NB4 (cell line): ENCODE data around the gene DLG2.

Experiments used
- DNase-seq: peaks from one replicate; pipeline ENCODE4 v3.0.0; 2010; ENCODE audit warnings: low read depth
- H3K4me3 ChIP-seq: one replicate; pipeline ENCODE4 v1.5.1; 2011; ENCODE audit warnings: mild to moderate bottlenecking, low read depth, low read length, moderate library complexity
- CTCF ChIP-seq: IDR thresholded peaks from one replicate; pipeline ENCODE4 v1.5.1; 2012; ENCODE audit warnings: low read depth, low read length
- MAX ChIP-seq: IDR thresholded peaks from 2 replicates; pipeline ENCODE4 v1.6.1; 2011; ENCODE audit warnings: low read depth, low read length
- MYC ChIP-seq: IDR thresholded peaks from 2 replicates; pipeline ENCODE4 v1.6.1; 2011; ENCODE audit warnings: low read depth, low read length
- POLR2A ChIP-seq: IDR thresholded peaks from 2 replicates; pipeline ENCODE4 v1.6.1; 2011; ENCODE audit warnings: mild to moderate bottlenecking; ENCODE audit not compliant: insufficient read length; ENCODE audit errors: extremely low read depth

DLG2 gene

GRCh38 chr11:85665733-85666132 lies 38.6 kb upstream of the DLG2 start:
- peak; percentile 39 for DNase-seq
- H3K4me3 ChIP-seq: no peak overlapping the region
- TF ChIP-seq MYC (no peak), MAX (no peak), CTCF (no peak), POLR2A (no peak)

GRCh38 chr11:85664615-85665481 lies 37.7 kb upstream of the DLG2 start, which contains the start of gene CREBZF:
TSS of gene CREBZF (minus strand) at chr11:85665129. CDS start at chr11:85664875, 254 bp downstream.
- H3K4me3 ChIP-seq: peak within 1 kb of the TSS; percentile 80
- peak; percentile 98 for DNase-seq
- no peak for TF ChIP-seq CTCF
- TF ChIP-seq MYC: peak; percentile 76
- TF ChIP-seq MAX: peak; percentile 51
- TF ChIP-seq POLR2A: peak; percentile 97

- H3K4me3 ChIP-seq: peak overlapping the region; percentile 80
- TF ChIP-seq MAX (peak; percentile 58), MYC (peak; percentile 29; the same call in 1 of the 2 replicates), CTCF (peak; percentile 40), POLR2A (peak; percentile 36)
- DNase-seq: peak; percentile 92
These were observed 36.8 kb upstream of the DLG2 start for GRCh38 chr11:85663753-85664614.

- TF ChIP-seq POLR2A (no peak), MAX (no peak), MYC (no peak), CTCF (no peak)
- DNase-seq: peak; percentile 43
These were observed 36.1 kb upstream of the DLG2 start for GRCh38 chr11:85663080-85663752.

GRCh38 chr11:85661972-85662664 lies 35.0 kb upstream of the DLG2 start:
- TF ChIP-seq POLR2A (no peak), CTCF (no peak), MAX (no peak), MYC (no peak)
- DNase-seq: peak; percentile 29
- peak overlapping the region; percentile 80 for H3K4me3 ChIP-seq

More at GRCh38 chr11:85663080-85663752, 36.1 kb upstream of the DLG2 start:
- peak overlapping the region; percentile 80 for H3K4me3 ChIP-seq
